Kidney epithelial cell (primary cell): Measurements from ENCODE around the gene SLC39A1. TPM values are rescaled to one million over a fixed set of nuclear protein-coding genes. Genes with fewer than 3 reads are reported as not detected.
A peak's percentile ranks its signal among the peaks of the same experiment; 100 is the strongest.
"Not testable (repeated sequence)": the region's sequence is repeated elsewhere in the genome, so short reads cannot be mapped to it uniquely, and the experiment has no call there.

Experiments used
- DNase-seq: peaks from one replicate; pipeline ENCODE4 v3.0.0-alpha.2; 2010; ENCODE audit warnings: low read depth
- H3K27me3 ChIP-seq: 2 replicates; pipeline ENCODE4 v1.6.0; 2011; ENCODE audit warnings: low read length; ENCODE audit not compliant: control insufficient read depth, insufficient read depth
- H3K36me3 ChIP-seq: 2 replicates; pipeline ENCODE4 v1.5.1; 2011; ENCODE audit warnings: low read length; ENCODE audit not compliant: control insufficient read depth, insufficient read depth
- H3K4me3 ChIP-seq: 2 replicates; pipeline ENCODE4 v1.5.1; 2011; ENCODE audit warnings: low read depth, mild to moderate bottlenecking, control low read depth, low read length
- CTCF ChIP-seq: IDR thresholded peaks from 2 replicates; pipeline ENCODE4 v1.5.1; 2011; ENCODE audit warnings: mild to moderate bottlenecking, moderate library complexity, low read length, control low read depth, inconsistent platforms; ENCODE audit not compliant: insufficient read depth, poor library complexity, severe bottlenecking
- total RNA-seq: library from RNA; depleted of rRNA; stranded (reverse); fragments of >200 nt; gene quantifications from 2 replicates; pipeline ENCODE4 v1.2.3, GENCODE V29; 2015

The SLC39A1 gene
- total RNA-seq, 1 donor from 2014 or later = 219 TPM

DNA sequence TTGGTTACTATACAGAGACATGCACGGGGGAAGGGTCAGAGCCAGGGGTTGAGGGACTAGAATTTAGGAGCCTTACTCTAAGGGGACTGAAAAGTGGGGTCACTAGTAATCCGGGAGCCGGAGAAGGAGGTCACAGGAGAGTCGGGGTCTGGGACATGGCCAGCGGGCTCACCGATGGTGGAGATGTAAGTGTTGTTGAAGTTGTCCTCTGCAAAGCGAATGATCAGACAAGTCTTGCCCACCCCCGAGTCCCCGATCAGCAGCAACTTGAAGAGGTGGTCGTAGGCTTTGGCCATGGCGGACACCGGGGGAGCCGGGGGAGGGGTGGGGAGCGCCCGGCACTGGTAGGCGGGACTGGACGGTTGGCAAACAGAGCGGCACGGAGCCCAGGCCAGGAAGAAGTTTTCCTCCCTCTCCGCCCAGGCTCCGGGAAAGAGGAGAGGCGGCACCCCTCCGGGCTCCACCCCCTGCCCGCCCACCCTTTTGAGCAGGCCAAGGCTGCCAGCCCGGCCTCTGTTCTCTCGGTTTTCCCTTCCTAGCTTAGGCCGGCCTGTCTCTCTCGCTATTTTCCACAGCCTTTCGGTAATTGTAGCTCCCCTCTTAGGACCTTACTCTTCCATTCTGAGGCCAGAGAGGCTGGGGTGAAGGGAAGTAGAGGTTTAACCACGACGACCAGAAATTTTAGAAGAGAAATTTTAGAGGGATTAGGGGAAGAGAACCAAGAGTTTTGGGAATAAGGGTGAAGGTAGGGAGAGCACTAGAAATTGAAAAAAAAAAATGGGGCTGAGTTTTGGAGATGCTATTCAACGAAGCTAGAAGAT is 22.8 kb upstream of the SLC39A1 start, which contains the start of gene RAB13:
TSS of gene RAB13 (minus strand) at position 399 of the 821 bp plus-strand sequence. CDS start at position 296, 103 bp downstream.
- H3K27me3 ChIP-seq = no peaks in the 10 kb centered on the region
- H3K36me3 ChIP-seq = peaks cover 2% of the 10 kb centered on the region
- H3K4me3 ChIP-seq = peak within 1 kb of the TSS; percentile 52
- TF ChIP-seq CTCF = no peak
- no peak for DNase-seq

GRCh38 chr1:153985341-153985912 is 22.1 kb upstream of the SLC39A1 start:
- Histone ChIP-seq H3K36me3 (peaks cover 2% of the 10 kb centered on the region), H3K27me3 (no peaks in the 10 kb centered on the region), H3K4me3 (peak overlapping the region; percentile 52)
- TF ChIP-seq CTCF = no peak
- no peak for DNase-seq

DNA sequence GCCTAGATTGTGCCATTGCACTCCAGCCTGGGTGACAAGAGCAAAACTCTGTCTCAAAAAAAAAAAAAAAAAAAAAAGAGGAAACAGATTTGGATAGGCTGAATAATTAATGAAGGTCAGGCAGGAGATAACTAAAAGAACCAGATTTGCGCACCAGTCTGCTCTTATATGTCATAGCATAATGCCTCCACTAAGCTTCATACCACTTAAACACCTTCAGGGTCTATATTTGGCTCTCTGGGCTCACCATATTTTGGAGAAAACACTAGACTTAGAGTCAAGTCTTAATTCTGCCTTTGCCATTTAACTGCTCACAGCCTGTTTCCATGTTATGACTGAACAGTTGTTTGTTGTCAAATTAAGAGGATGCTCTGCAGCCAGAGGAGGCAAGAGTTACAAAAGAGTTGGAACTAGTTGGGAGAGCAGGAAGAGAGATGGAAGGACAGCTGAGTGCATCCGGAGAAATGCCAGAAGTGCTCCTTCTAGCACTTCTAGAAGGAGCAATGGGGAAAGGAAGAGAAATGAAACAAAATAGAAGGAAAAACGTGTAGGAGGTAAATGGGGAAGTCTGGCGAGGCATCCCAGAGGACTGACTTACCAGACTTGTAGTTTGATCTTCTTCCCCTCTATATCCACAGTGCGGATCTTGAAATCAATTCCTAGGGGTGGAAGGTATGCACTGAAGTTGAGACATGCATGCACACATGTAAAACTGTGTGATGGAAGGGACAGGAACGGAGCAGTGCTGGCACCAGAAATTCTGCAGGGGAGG is 21.0 kb upstream of the SLC39A1 start:
- no peak for TF ChIP-seq CTCF
- peaks cover 2% of the 10 kb centered on the region for H3K36me3 ChIP-seq
- DNase-seq = no peak
- no peaks in the 10 kb centered on the region for H3K27me3 ChIP-seq
- peak overlapping the region; percentile 52 for H3K4me3 ChIP-seq

GRCh38 chr1:153981735-153982134 is 18.4 kb upstream of the SLC39A1 start:
- H3K4me3 ChIP-seq, H3K36me3 ChIP-seq, DNase-seq, H3K27me3 ChIP-seq: not testable (repeated sequence)

DNA sequence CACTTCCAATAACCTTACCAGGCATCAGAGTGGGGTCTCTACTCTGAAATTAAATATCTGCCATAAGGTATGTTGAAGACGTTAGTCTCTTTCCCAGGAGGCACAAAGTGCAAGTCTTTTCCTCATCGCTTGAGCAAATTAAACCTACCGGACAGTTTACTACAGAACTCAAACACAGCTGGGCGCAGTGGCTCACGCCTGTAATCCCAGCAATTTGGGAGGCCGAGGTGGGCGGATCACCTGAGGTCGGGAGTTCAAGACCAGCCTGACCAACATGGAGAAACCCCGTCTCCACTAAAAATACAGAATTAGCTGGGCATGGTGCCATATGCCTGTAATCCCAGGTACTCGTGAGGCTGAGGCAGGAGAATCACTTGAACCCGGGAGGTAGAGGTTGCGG is 15.8 kb upstream of the SLC39A1 start:
- not testable (repeated sequence) for H3K27me3 ChIP-seq, DNase-seq, H3K4me3 ChIP-seq, H3K36me3 ChIP-seq

DNA sequence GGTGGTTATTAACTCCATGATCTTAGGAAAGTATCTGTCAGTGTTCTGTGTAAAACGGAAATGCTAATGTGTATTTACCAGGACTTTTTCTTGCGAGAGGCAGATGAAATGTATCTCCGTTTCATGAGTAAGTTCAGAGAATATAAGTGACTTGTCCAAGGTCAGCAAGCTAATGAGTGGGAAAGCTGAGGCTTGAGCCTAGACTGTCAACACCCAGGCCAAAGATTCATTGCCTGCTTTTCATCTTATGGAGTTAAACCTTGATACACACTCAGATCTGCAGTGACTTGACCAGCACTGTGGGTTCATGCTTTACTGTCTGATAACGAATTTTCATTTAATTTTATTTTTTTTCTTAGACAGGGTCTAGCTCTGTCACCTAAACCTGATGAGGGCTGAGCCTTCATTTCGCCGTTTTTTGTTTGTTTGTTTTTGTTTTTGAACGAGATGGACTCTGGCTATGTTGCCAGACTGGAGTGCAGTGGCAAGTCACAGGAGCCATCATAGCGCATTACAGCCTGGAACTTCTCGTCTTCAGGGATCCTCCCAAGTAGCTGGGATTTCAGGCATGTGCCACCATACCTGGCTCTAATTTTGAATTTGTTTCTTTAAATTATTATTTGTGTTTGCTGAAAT is 15.1 kb upstream of the SLC39A1 start:
- DNase-seq = no peak
- no peak for TF ChIP-seq CTCF
- Histone ChIP-seq H3K4me3 (peak overlapping the region; percentile 93), H3K36me3 (peaks cover 2% of the 10 kb centered on the region), H3K27me3 (no peaks in the 10 kb centered on the region)
